ENCODE results near the gene ACTRT2. TPM values are rescaled to one million over a fixed set of nuclear protein-coding genes. Genes with fewer than 3 reads are reported as not detected.

The ACTRT2 gene
- total RNA-seq, 1 donor from 2014 or later = not detected

DNA sequence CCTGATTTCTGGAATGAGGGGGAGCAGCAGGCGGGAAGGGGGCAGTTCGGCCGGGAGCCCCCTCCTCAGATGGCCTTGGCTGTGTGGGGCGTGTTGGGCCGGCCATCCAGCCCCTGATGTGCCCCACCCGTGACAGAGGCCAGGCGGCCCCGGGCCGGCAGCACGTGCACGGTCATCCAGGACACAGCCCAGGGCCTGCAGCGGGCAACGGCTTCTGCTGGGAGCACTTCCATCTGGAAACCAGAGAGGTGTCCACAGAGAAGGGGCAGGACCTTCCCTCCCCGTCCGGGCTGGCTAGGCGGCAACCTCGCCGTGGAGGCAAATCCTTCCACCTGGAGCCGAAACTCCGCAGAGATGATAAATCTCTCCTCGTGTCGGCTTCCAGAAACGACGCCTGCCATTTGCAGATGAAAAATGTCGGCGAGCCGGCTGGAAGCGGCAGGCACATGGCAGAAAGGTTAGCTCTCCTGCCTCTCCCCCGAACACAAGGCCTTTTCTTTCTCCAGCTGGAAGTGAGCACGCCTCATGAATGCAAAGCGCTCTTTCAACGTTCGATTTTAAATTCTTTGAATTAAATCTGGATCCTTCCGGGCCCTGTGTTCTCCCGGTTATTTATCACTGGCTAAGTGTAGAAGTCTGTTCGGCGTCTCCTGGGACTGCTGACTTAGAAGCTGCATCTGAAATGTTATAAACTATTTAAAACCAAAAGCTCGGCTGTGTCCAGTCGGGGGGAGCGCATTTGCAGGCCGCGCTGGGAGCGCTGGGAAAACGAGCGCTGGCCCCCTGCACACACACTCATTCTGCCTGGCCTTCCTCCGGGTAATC is 9.4 kb upstream of the ACTRT2 start:
- no peak overlapping the region for H3K4me3 ChIP-seq (ENCODE audit: low read length in 3 of 3)
- H3K27me3 ChIP-seq (ENCODE audit: control insufficient read depth in 3 of 3, insufficient read depth in 3 of 3, low read length in 3 of 3) = peaks cover 47 to 52% (median 52%) of the 10 kb centered on the region in 3 donors
- H3K9me3 ChIP-seq (ENCODE audit: control insufficient read depth in 3 of 3, low read length in 3 of 3) = peaks cover 0 to 15% (median under 1%) of the 10 kb centered on the region in 3 donors
- no peaks in the 10 kb centered on the region for H3K36me3 ChIP-seq (ENCODE audit: control insufficient read depth in 3 of 3, insufficient read depth in 3 of 3, low read length in 3 of 3)
- no peak overlapping the region for H3K9ac ChIP-seq (ENCODE audit: low read depth in 1 of 3, low read length in 3 of 3)
- H3K27ac ChIP-seq (ENCODE audit: low read depth, low read length) = no peak overlapping the region
- H3K4me1 ChIP-seq (ENCODE audit: control insufficient read depth in 3 of 3, insufficient read depth in 3 of 3, low read length in 3 of 3) = peaks cover 0 to 4% (median 0%) of the 10 kb centered on the region in 3 donors

DNA sequence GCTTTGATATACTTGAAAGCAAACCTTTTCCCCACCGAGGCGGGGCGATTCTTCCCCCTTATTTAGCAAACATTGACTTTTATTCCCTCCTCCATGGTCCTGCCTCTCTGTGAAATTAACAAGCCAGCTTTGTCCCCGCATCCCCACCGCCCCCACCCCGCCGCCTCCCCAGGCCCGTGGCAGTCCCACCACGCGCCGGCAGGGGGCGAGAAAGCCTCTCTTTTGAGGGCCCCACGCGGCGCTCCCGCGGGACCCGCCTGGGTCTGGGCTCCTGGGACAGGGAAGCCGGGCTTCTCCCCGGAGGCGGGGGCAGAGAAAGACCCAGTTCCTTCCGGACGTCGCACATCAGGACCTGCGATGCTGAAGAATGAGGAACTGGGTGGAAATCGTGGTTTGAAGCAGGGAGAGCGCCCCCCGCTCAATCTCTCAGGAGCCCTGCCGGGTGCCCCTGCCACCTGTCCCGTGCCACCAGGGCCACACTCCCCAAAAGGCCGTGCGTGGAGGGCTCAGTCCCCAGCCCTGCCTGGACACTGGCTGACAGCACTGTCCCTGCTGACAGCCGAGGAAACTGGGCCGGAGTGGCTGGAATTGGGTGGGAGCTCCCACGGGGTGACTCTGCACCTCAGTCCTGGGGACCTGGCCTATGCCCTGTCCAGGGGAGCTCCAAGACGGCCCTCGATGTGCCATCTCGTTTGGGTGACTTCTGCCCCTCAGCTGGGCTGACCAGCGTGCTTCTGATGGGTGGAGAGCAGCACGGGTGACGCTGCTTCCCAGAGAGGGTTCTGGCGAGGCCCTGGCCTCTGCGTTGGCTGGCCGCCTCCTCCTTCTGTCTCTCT is 8.6 kb upstream of the ACTRT2 start:
- peaks cover 0 to 12% (median 0%) of the 10 kb centered on the region in 3 donors for H3K9me3 ChIP-seq (ENCODE audit: control insufficient read depth in 3 of 3, low read length in 3 of 3)
- no peaks in the 10 kb centered on the region for H3K36me3 ChIP-seq (ENCODE audit: control insufficient read depth in 3 of 3, insufficient read depth in 3 of 3, low read length in 3 of 3)
- H3K27ac ChIP-seq (ENCODE audit: low read depth, low read length) = no peak overlapping the region
- peaks cover 48 to 58% (median 51%) of the 10 kb centered on the region in 3 donors for H3K27me3 ChIP-seq (ENCODE audit: control insufficient read depth in 3 of 3, insufficient read depth in 3 of 3, low read length in 3 of 3)
- H3K9ac ChIP-seq (ENCODE audit: low read depth in 1 of 3, low read length in 3 of 3) = peak overlapping the region in 1 of 3 donors; percentile 25
- H3K4me3 ChIP-seq (ENCODE audit: low read length in 3 of 3) = no peak overlapping the region
- H3K4me1 ChIP-seq (ENCODE audit: control insufficient read depth in 3 of 3, insufficient read depth in 3 of 3, low read length in 3 of 3) = peaks cover 0 to 4% (median 0%) of the 10 kb centered on the region in 3 donors

DNA sequence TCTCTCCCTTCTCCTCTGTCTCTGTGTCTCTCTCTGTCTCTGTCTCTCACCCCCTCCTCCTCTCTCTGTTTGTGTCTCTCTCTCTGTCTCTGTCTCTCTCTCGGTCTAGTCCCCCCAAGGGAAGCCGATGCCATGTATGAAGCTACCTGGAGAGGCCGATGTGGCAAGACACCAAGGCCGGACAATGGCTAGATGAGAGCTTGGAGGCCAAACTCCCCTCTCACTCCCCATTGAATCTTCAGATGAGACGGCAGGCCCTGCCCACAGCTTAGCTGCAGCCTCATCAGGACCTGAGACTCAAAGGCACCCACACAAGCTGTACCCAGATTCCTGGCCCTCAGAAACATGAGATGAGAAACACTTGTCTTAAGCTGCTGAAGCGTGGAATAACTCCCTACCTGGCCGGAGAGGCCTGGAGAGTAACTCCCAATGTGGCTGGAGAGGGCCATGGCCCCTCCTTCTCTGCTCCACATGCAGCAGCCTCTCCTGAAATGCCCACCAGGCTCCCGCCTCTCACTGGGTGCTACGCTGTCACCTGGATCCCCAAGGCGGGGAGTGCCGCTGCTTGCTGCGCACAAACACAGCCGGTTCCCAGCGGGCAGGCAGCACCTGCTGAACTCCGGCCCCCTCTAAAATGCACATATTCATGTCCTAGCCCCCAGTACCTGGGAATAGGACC is 7.8 kb upstream of the ACTRT2 start:
- H3K9me3 ChIP-seq (ENCODE audit: control insufficient read depth in 3 of 3, low read length in 3 of 3) = peaks cover 0 to 7% (median 0%) of the 10 kb centered on the region in 3 donors
- no peak overlapping the region for H3K4me3 ChIP-seq (ENCODE audit: low read length in 3 of 3)
- no peak overlapping the region for H3K9ac ChIP-seq (ENCODE audit: low read depth in 1 of 3, low read length in 3 of 3)
- peaks cover 48 to 56% (median 53%) of the 10 kb centered on the region in 3 donors for H3K27me3 ChIP-seq (ENCODE audit: control insufficient read depth in 3 of 3, insufficient read depth in 3 of 3, low read length in 3 of 3)
- no peaks in the 10 kb centered on the region for H3K36me3 ChIP-seq (ENCODE audit: control insufficient read depth in 3 of 3, insufficient read depth in 3 of 3, low read length in 3 of 3)
- H3K4me1 ChIP-seq (ENCODE audit: control insufficient read depth in 3 of 3, insufficient read depth in 3 of 3, low read length in 3 of 3) = peaks cover 0 to 4% (median 0%) of the 10 kb centered on the region in 3 donors
- H3K27ac ChIP-seq (ENCODE audit: low read depth, low read length) = no peak overlapping the region

DNA sequence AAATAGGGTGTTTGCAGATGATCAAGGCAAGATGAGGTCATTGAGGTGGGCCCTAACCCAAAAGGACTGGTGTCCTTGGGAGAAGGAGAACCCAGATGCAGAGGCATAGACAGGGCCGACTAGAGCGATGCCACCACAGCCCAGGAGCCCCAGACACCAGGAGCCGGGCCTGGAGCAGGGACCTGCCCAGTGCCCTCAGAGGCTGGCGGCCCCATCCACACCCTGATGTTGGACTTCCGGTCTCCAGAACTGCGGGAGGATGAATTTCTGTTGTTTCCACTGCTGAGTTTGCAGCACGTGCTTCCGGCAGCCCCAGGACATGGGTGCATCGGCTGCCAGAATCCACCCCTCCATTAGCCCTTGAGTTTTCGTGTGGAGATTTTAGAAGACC is 7.2 kb upstream of the ACTRT2 start:
- Histone ChIP-seq H3K4me1 (ENCODE audit: control insufficient read depth in 3 of 3, insufficient read depth in 3 of 3, low read length in 3 of 3) (peaks cover 0 to 4% (median 0%) of the 10 kb centered on the region in 3 donors), H3K27ac (ENCODE audit: low read depth, low read length) (no peak overlapping the region), H3K27me3 (ENCODE audit: control insufficient read depth in 3 of 3, insufficient read depth in 3 of 3, low read length in 3 of 3) (peaks cover 45 to 59% (median 48%) of the 10 kb centered on the region in 3 donors), H3K4me3 (ENCODE audit: low read length in 3 of 3) (no peak overlapping the region), H3K9ac (ENCODE audit: low read depth in 1 of 3, low read length in 3 of 3) (no peak overlapping the region), H3K36me3 (ENCODE audit: control insufficient read depth in 3 of 3, insufficient read depth in 3 of 3, low read length in 3 of 3) (no peaks in the 10 kb centered on the region), H3K9me3 (ENCODE audit: control insufficient read depth in 3 of 3, low read length in 3 of 3) (peaks cover 0 to 2% (median 0%) of the 10 kb centered on the region in 3 donors)

DNA sequence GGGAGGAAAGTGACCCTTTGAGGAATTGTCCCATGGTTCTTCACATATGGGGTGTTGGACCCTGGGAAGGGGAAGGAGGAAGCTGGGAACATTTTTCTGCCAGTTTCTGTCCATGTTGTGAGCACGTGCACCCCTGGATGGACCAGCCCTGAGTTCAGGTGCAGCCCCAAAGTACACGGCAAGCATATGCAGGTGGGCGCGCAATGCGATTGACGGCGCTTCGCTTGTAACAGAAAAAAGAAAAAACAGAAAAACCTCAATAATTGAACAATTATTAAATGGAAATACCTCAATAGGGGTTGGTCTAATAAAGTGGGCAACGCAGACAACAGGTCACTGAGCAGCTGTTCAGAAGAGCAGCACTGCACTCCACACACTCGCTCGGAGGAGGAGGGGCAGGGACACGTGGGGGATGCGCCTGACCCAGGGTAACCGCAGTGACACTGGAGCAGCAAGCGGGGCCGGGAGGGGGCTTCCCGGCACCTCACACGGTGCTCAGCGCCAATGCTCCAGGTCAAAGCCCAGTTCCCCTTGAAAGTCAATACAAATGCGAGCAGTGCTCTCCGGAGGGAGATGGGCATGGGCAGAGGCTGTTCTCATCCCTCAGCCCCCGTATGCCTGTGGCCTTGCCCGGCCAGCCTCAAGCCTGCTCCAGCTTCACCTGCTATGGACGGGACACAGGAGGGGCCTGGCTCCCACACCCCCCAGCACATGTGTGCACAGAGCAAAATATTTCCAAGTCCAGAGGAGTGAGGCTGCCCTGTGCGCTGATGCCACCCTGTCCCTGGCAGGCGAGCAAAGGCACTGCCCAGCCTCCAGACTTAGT is 6.6 kb upstream of the ACTRT2 start:
- no peak overlapping the region for H3K27ac ChIP-seq (ENCODE audit: low read depth, low read length)
- H3K4me1 ChIP-seq (ENCODE audit: control insufficient read depth in 3 of 3, insufficient read depth in 3 of 3, low read length in 3 of 3) = peaks cover 0 to 4% (median 0%) of the 10 kb centered on the region in 3 donors
- H3K36me3 ChIP-seq (ENCODE audit: control insufficient read depth in 3 of 3, insufficient read depth in 3 of 3, low read length in 3 of 3) = no peaks in the 10 kb centered on the region
- no peak overlapping the region for H3K9ac ChIP-seq (ENCODE audit: low read depth in 1 of 3, low read length in 3 of 3)
- no peaks in the 10 kb centered on the region for H3K9me3 ChIP-seq (ENCODE audit: control insufficient read depth in 3 of 3, low read length in 3 of 3)
- H3K4me3 ChIP-seq (ENCODE audit: low read length in 3 of 3) = no peak overlapping the region
- peaks cover 43 to 59% (median 45%) of the 10 kb centered on the region in 3 donors for H3K27me3 ChIP-seq (ENCODE audit: control insufficient read depth in 3 of 3, insufficient read depth in 3 of 3, low read length in 3 of 3)

DNA sequence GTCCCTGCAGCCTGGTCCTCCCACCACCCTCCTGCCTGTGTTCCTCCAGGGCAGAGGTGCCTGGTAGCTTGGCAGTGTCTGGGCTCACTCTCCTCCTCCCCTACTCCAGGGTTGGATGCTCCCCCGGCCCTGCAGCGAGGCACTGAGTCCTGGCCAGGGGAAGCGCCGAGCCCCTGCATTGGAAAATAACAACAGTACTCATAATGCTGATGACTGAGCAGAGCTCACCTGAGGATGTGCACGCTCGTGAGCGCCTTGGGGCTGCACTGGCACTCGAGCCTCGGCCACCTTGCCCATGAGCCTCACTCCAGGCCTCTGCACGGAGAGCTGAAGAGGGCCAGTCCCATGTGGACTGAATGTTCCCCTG is 6.0 kb upstream of the ACTRT2 start:
- Histone ChIP-seq H3K4me1 (ENCODE audit: control insufficient read depth in 3 of 3, insufficient read depth in 3 of 3, low read length in 3 of 3) (peaks cover 0 to 4% (median 0%) of the 10 kb centered on the region in 3 donors), H3K27me3 (ENCODE audit: control insufficient read depth in 3 of 3, insufficient read depth in 3 of 3, low read length in 3 of 3) (peaks cover 43 to 58% (median 45%) of the 10 kb centered on the region in 3 donors), H3K27ac (ENCODE audit: low read depth, low read length) (no peak overlapping the region), H3K4me3 (ENCODE audit: low read length in 3 of 3) (no peak overlapping the region), H3K9me3 (ENCODE audit: control insufficient read depth in 3 of 3, low read length in 3 of 3) (no peaks in the 10 kb centered on the region), H3K9ac (ENCODE audit: low read depth in 1 of 3, low read length in 3 of 3) (no peak overlapping the region), H3K36me3 (ENCODE audit: control insufficient read depth in 3 of 3, insufficient read depth in 3 of 3, low read length in 3 of 3) (no peaks in the 10 kb centered on the region)

DNA sequence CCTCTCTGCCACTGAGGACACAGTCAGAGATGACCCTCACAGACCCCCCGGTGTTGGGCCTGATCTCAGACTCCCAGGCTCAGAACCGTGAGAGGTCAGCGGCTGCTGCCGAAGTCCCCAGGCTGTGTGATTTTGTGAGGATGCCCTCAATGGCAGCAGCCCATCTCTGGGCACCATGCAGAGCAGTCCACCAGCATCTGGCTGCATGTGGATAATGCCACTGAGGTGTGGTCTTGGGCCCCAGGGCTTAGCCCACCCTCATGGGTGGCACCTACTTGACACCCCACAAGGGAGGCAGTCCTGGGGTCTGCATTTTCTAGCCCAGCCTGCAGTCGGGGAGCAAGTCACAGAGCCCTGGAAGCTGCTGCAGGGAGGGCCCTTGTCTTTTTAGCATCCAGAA is 5.5 kb upstream of the ACTRT2 start:
- Histone ChIP-seq H3K9me3 (ENCODE audit: control insufficient read depth in 3 of 3, low read length in 3 of 3) (no peaks in the 10 kb centered on the region), H3K9ac (ENCODE audit: low read depth in 1 of 3, low read length in 3 of 3) (no peak overlapping the region), H3K27me3 (ENCODE audit: control insufficient read depth in 3 of 3, insufficient read depth in 3 of 3, low read length in 3 of 3) (peaks cover 43 to 58% (median 45%) of the 10 kb centered on the region in 3 donors), H3K36me3 (ENCODE audit: control insufficient read depth in 3 of 3, insufficient read depth in 3 of 3, low read length in 3 of 3) (no peaks in the 10 kb centered on the region), H3K4me3 (ENCODE audit: low read length in 3 of 3) (no peak overlapping the region), H3K4me1 (ENCODE audit: control insufficient read depth in 3 of 3, insufficient read depth in 3 of 3, low read length in 3 of 3) (peaks cover 0 to 4% (median 0%) of the 10 kb centered on the region in 3 donors), H3K27ac (ENCODE audit: low read depth, low read length) (no peak overlapping the region)

DNA sequence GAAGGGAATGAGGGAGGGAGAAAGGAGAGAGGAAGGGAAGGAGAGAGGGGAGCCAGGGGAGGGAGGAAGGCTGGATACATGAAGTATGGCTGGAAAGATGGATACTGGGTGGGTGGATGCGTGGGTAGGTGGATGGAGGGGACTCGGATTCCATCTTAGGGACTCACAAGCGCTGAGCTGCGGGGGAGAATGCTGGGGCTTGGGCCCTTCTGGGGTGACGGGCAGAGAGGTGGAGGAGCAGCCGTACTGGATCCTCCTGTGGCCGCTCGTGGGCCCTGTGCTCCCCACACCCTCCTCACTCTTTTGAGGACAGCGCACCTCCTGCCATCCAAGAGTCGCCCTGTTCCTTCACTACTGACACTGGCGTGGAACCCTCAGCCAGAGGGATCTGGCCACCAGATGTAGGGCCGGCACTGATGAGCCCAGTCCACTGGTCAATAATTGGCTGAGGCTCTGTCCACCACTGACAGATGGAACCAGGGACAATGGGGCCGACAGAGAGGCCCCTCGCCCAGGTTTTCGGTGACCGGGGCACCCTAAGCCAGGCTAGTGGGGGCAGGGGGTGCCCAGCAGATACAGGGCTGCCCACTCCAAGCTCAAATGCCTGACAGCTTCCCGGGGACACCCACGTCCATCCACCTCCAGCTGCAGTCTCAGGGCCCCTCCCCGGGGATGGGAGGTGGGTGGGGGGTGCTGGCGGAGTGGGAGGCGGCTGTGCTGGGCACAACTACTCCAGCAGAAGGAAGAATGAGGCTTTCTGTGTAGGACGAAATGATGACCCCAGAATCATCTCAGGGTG is 4.4 kb upstream of the ACTRT2 start:
- Histone ChIP-seq H3K9ac (ENCODE audit: low read depth in 1 of 3, low read length in 3 of 3) (no peak overlapping the region), H3K36me3 (ENCODE audit: control insufficient read depth in 3 of 3, insufficient read depth in 3 of 3, low read length in 3 of 3) (no peaks in the 10 kb centered on the region), H3K4me1 (ENCODE audit: control insufficient read depth in 3 of 3, insufficient read depth in 3 of 3, low read length in 3 of 3) (peaks cover 0 to 4% (median 0%) of the 10 kb centered on the region in 3 donors), H3K9me3 (ENCODE audit: control insufficient read depth in 3 of 3, low read length in 3 of 3) (no peaks in the 10 kb centered on the region), H3K27me3 (ENCODE audit: control insufficient read depth in 3 of 3, insufficient read depth in 3 of 3, low read length in 3 of 3) (peaks cover 36 to 61% (median 40%) of the 10 kb centered on the region in 3 donors), H3K27ac (ENCODE audit: low read depth, low read length) (no peak overlapping the region), H3K4me3 (ENCODE audit: low read length in 3 of 3) (no peak overlapping the region)

All from skeletal muscle tissue (tissue), 4 donors.